ENCODE results near the gene RBPJ.

The RBPJ gene

GRCh38 chr4:26375551-26375950 lies 54.7 kb downstream of the RBPJ start:
- no peaks in the 10 kb centered on the region for H3K36me3 Mint-ChIP-seq (ENCODE audit: low read depth)
- no peak overlapping the region for H3K4me3 Mint-ChIP-seq
- no peaks in the 10 kb centered on the region for H3K27me3 Mint-ChIP-seq (ENCODE audit: low read depth)
- peaks cover 44% of the 10 kb centered on the region for H3K4me1 Mint-ChIP-seq
- no peak for TF ChIP-seq CTCF (IDR thresholded peaks at IDR 0.05; ENCODE audit: unreplicated experiment in 3 of 3)
- peak overlapping the region in 1 of 3 experiments; percentile 15 for H3K27ac Mint-ChIP-seq
- H3K9me3 Mint-ChIP-seq, result no peaks in the 10 kb centered on the region

DNA sequence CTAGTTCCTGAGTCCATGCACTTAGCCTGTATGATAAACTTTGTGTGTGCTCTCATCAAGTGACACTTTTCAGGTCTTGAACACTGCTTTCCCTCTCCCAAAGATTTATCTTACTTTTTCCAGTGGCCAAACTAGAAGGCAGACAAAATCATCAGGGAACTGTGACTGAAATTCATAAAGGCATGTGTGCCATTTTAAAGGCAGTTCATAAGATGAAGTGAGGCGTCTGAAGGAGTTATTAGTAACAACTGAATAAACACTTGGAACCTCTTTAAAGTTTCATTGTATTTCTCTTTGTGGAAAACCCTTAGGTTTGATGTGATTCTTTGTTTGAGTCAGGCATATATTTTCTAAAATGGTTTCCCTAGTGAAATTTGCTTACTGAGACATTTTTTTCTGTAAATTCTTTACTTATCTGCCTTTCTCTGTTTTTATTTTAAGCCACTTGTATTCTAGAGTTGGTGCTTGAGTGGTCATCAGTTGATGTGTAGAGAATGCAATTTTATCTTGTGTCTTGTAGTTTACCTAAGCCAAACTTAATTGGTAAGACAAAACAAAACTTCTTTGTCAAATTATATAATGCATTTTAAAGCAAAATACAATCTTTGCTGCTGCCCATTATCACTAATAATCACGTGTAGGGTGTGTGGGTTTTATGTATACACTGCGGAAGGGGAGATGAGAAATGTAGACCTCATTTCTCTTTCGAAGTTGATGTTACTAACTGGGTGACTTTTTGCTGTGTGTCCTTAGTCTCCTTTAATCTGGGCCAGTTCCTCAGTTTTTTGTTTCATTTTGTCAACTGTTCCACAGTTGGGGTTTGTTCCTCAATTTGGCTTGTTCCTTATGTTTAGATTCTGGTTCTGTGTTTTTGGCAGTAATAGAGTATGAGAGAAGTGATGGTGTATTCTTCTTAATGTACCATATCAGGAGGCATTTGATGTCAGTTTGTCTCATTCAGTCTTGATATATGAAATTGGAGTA lies 56.8 kb downstream of the RBPJ start:
- peak overlapping the region; percentile 12 to 69 (median 31) for H3K27ac Mint-ChIP-seq
- H3K36me3 Mint-ChIP-seq (ENCODE audit: low read depth), result no peaks in the 10 kb centered on the region
- TF ChIP-seq CTCF (IDR thresholded peaks at IDR 0.05; ENCODE audit: unreplicated experiment in 3 of 3), result no peak
- peaks cover 39% of the 10 kb centered on the region for H3K4me1 Mint-ChIP-seq
- H3K4me3 Mint-ChIP-seq, result no peak overlapping the region
- no peaks in the 10 kb centered on the region for H3K9me3 Mint-ChIP-seq
- no peaks in the 10 kb centered on the region for H3K27me3 Mint-ChIP-seq (ENCODE audit: low read depth)

- H3K4me3 Mint-ChIP-seq, result no peak overlapping the region
- TF ChIP-seq CTCF (IDR thresholded peaks at IDR 0.05; ENCODE audit: unreplicated experiment in 3 of 3), result no peak
- peaks cover 37% of the 10 kb centered on the region for H3K4me1 Mint-ChIP-seq
- no peak overlapping the region for H3K27ac Mint-ChIP-seq
- no peaks in the 10 kb centered on the region for H3K9me3 Mint-ChIP-seq
- H3K27me3 Mint-ChIP-seq (ENCODE audit: low read depth), result no peaks in the 10 kb centered on the region
- no peaks in the 10 kb centered on the region for H3K36me3 Mint-ChIP-seq (ENCODE audit: low read depth)
These were observed 59.0 kb downstream of the RBPJ start for GRCh38 chr4:26379837-26380236.

DNA sequence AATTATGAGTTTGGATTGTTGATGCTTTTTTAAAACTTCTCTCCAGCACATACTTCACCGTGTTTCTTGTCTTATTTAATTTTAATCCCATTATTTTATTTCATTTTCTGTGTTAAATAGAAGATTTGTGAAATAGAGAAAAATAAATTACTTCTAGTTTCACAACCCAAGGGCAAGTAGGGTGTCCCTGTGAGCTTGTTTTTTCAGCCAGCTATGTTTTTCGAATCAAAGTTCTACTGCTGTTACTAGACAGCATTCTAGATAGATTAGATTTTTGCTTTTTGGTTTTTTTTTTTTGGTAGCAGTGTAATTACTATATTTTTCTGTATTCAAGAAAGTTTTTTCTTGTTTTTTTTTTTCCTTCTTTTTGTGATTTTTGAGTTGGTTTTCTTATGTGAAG lies 59.9 kb downstream of the RBPJ start:
- Mint-ChIP-seq H3K9me3 (no peaks in the 10 kb centered on the region), H3K4me1 (peaks cover 31% of the 10 kb centered on the region), H3K27me3 (ENCODE audit: low read depth) (no peaks in the 10 kb centered on the region), H3K36me3 (ENCODE audit: low read depth) (no peaks in the 10 kb centered on the region), H3K4me3 (no peak overlapping the region), H3K27ac (no peak overlapping the region)
- no peak for TF ChIP-seq CTCF (IDR thresholded peaks at IDR 0.05; ENCODE audit: unreplicated experiment in 3 of 3)

GRCh38 chr4:26384380-26385057 lies 63.7 kb downstream of the RBPJ start:
- Mint-ChIP-seq H3K4me1 (peaks cover 10% of the 10 kb centered on the region), H3K36me3 (ENCODE audit: low read depth) (peaks cover 32% of the 10 kb centered on the region), H3K4me3 (no peak overlapping the region), H3K27me3 (ENCODE audit: low read depth) (no peaks in the 10 kb centered on the region), H3K9me3 (peaks cover 11% of the 10 kb centered on the region), H3K27ac (no peak overlapping the region)
- no peak for TF ChIP-seq CTCF (IDR thresholded peaks at IDR 0.05; ENCODE audit: unreplicated experiment in 3 of 3)

All from nephron (organoid).